B cell (primary cell): ENCODE results near the gene ZDHHC1. TPM values are rescaled to one million over a fixed set of nuclear protein-coding genes. Genes with fewer than 3 reads are reported as not detected.

Source experiments
- ATAC-seq: fragments of 200-7000 bp; cut with Tn5 transposase; one replicate; pipeline ENCODE4 v1.10.0; 2021; ENCODE audit warnings: low read depth, mild to moderate bottlenecking, moderate number of reproducible peaks, moderate library complexity
- CTCF ChIA-PET: fragments of 350-600 bp; sonication (Branson Sonifier 250); formaldehyde crosslinking; loops from one replicate; lab custom pipeline; 2021; ENCODE audit warnings: antibody characterized with exemption, inconsistent platforms; lab: Charles Lee
- POLR2A ChIA-PET: fragments of 350-600 bp; sonication (Branson Sonifier 250); formaldehyde crosslinking; loops from one replicate; lab custom pipeline; 2021; ENCODE audit warnings: antibody characterized with exemption; lab: Charles Lee
- DNase-seq: peaks from one replicate; pipeline ENCODE4 v3.0.0; 2013
- H2AFZ ChIP-seq: 2 replicates; pipeline ENCODE4 v1.6.1; 2012; ENCODE audit warnings: mild to moderate bottlenecking, low read depth, low read length; ENCODE audit not compliant: insufficient read depth, poor library complexity, severe bottlenecking
- H3K27ac ChIP-seq, 2 donors: 1 replicate in 1 of 2; 2 replicates in 1 of 2; pipeline ENCODE4 v1.5.1; 2012 to 2013; ENCODE audit warnings: low read length in 2 of 2, mild to moderate bottlenecking in 2 of 2, moderate library complexity in 1 of 2
- H3K27me3 ChIP-seq, 4 experiments: fragments of 200-600 bp in 1 of 4; sonication (generic) in 1 of 4; replicated peaks in 1 of 4; 1 replicate in 2 of 4; 2 replicates in 2 of 4; pipeline versions ENCODE4 v1.6.1 to v1.7.0; 2013 to 2016; ENCODE audit warnings: low read length in 3 of 4, mild to moderate bottlenecking in 2 of 4, mixed read lengths in 1 of 4, moderate library complexity in 1 of 4; ENCODE audit not compliant: insufficient read depth in 4 of 4, control insufficient read depth in 3 of 4; ENCODE audit errors: control extremely low read depth in 1 of 4
- H3K36me3 ChIP-seq, 2 experiments: replicated peaks in 1 of 2; 1 replicate in 1 of 2; 2 replicates in 1 of 2; pipeline versions ENCODE4 v1.6.1 to v1.7.1; 2013; ENCODE audit warnings: low read length in 1 of 2; ENCODE audit not compliant: insufficient read depth in 2 of 2, control insufficient read depth in 1 of 2; ENCODE audit errors: control extremely low read depth in 1 of 2, extremely low read depth in 1 of 2
- H3K4me1 ChIP-seq, 2 donors: fragments of 200-600 bp in 1 of 2; sonication (generic) in 1 of 2; 1 replicate in 1 of 2; 2 replicates in 1 of 2; pipeline versions ENCODE4 v1.5.1 to v1.6.1; 2013 to 2017; ENCODE audit warnings: low read length in 2 of 2; ENCODE audit not compliant: control insufficient read depth in 2 of 2, insufficient read depth in 2 of 2
- H3K4me2 ChIP-seq: replicated peaks from 2 replicates; pipeline ENCODE3; 2012; ENCODE audit warnings: mild to moderate bottlenecking, low read depth, low read length; ENCODE audit not compliant: poor library complexity, severe bottlenecking
- H3K4me3 ChIP-seq, 5 experiments: fragments of 200-600 bp in 1 of 5; sonication (generic) in 1 of 5; 1 replicate in 3 of 5; 2 replicates in 2 of 5; pipeline versions ENCODE4 v1.5.1 to v1.7.0; 2011 to 2016; ENCODE audit warnings: low read length in 4 of 5, mild to moderate bottlenecking in 4 of 5, low read depth in 2 of 5, control low read depth in 1 of 5, moderate library complexity in 1 of 5; ENCODE audit not compliant: insufficient read depth in 1 of 5; ENCODE audit errors: control extremely low read depth in 1 of 5, extremely low read depth in 1 of 5
- H3K79me2 ChIP-seq: fragments of 200-600 bp; sonication (generic); one replicate; pipeline ENCODE4 v1.6.0; 2016; ENCODE audit warnings: low read length; ENCODE audit not compliant: control insufficient read depth, insufficient read depth
- H3K9ac ChIP-seq: fragments of 200-600 bp; sonication (generic); 2 replicates; pipeline ENCODE4 v1.6.1; 2017; ENCODE audit warnings: mild to moderate bottlenecking, low read length, moderate library complexity
- H3K9me3 ChIP-seq, 3 donors: one replicate each; pipeline versions ENCODE4 v1.6.1 to v1.7.1; 2013; ENCODE audit warnings: low read length in 2 of 3; ENCODE audit not compliant: control insufficient read depth in 2 of 3, insufficient read depth in 1 of 3; ENCODE audit errors: control extremely low read depth in 1 of 3
- H4K20me1 ChIP-seq: 2 replicates; pipeline ENCODE4 v1.6.0; 2012; ENCODE audit warnings: mild to moderate bottlenecking, low read length; ENCODE audit not compliant: insufficient read depth, control insufficient read depth, poor library complexity, severe bottlenecking
- H3K27ac Mint-ChIP-seq: one replicate; pipeline ENCODE4 v1.8.0; 2021; ENCODE audit warnings: mixed read lengths
- H3K27me3 Mint-ChIP-seq: one replicate; pipeline ENCODE4 v1.8.0; 2021; ENCODE audit warnings: mixed read lengths
- H3K4me1 Mint-ChIP-seq: one replicate; pipeline ENCODE4 v1.8.0; 2021; ENCODE audit warnings: mixed read lengths
- H3K4me3 Mint-ChIP-seq: one replicate; pipeline ENCODE4 v1.8.0; 2021; ENCODE audit warnings: mixed read lengths
- H3K9me3 Mint-ChIP-seq: one replicate; pipeline ENCODE4 v1.8.0; 2022; ENCODE audit warnings: mixed read lengths; ENCODE audit not compliant: insufficient read depth
- CTCF ChIP-seq: fragments of 200-600 bp; IDR thresholded peaks from one replicate; pipeline ENCODE4 v1.8.0; 2022; ENCODE audit warnings: antibody characterized with exemption, mild to moderate bottlenecking
- EZH2 ChIP-seq: IDR thresholded peaks from 2 replicates; pipeline ENCODE4 v1.6.1; 2012; ENCODE audit warnings: borderline replicate concordance, low read depth, mild to moderate bottlenecking, moderate library complexity, low read length; ENCODE audit not compliant: insufficient read depth, poor library complexity, severe bottlenecking
- WGBS: methylation state at CpG from one replicate; pipeline ENCODE4 v1.1.5; 2013; ENCODE audit warnings: missing lambda C conversion rate; ENCODE audit not compliant: insufficient coverage; 5-methylcytosine and 5-hydroxymethylcytosine counted together
- intact Hi-C: fragments of 100-400 bp; cut with micrococcal nuclease; formaldehyde crosslinking; loops from one replicate; pipeline ENCODE4 v1.10.0; 2022
- polyA plus RNA-seq: library from polyadenylated mRNA; depleted of rRNA; stranded (reverse); fragments of >200 nt; gene quantifications from 2 replicates; pipeline ENCODE4 v1.2.3, GENCODE V29; 2012
- total RNA-seq, 2 donors: library from RNA; stranded (reverse); fragments of 120-200 nt in 1 of 2; gene quantifications; 1 replicate in 1 of 2; 2 replicates in 1 of 2; pipeline versions ENCODE4 v1.2.3 to v1.2.4, GENCODE V29; 2013 to 2022

Gene ZDHHC1
- total and polyA plus RNA-seq, 2 donors (not counting 1 experiment from before 2014, with no cell fraction given): 0.58 to 2.8 TPM

DNA sequence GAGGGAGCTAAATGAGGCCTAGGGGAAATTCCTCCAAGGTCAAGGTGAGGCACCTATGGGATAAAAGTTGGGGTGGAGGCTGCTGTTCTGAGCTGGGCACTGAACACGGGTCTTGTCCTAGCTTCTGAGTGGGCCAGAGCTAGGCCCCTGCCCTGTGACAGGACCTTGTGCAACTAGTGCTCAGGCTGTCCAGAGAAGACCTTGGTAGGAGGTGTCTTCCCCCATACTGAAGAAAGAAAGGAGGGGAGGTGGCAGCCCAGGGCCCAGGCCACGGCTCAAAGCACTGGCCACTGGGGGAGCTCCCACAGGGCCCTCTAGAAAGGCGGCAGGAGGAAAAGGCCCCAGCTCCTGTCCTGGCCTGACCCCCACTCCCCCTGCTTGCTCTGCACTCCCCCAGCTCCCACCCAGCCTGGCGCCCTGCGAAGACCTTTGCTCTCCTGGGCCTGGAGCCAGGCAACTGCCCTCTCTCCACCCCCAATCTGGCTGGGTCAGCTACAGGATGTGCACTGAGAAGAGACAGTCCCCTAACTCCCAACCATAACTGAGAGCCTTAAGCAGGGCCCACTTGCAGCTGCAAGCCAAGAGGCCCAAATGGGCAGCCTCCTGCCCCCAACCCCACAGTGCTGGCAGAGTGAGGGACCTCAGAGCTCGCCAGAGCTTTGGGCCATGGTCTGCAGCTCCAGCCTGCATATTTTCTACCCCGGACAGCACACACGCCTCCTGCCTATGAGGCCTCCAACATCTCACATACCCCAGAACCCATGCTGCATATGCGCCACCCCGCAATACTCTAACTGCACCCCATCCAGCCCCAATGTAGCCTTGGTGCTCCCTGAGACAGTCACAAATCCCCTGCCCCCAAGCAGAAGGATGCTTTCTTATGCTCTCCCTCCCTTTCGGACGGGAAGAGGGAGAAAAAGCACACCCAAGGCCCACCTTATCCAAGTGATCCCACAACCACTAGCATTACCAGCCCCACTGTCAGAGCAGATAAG lies 29.9 kb upstream of the ZDHHC1 start:
- Histone ChIP-seq H3K27me3 (no peaks in the 10 kb centered on the region), H3K4me2 (no peak overlapping the region), H3K4me1 (no peaks in the 10 kb centered on the region), H2AFZ (no peak overlapping the region), H4K20me1 (peaks cover 83% of the 10 kb centered on the region), H3K27ac (no peak overlapping the region), H3K4me3 (no peak overlapping the region), H3K79me2 (peaks cover 15% of the 10 kb centered on the region), H3K9me3 (peaks cover 0 to 2% (median 0%) of the 10 kb centered on the region in 3 donors), H3K36me3 (peaks cover 0 to 85% of the 10 kb centered on the region in 2 experiments), H3K9ac (no peak overlapping the region)
- DNase-seq (no peak), ATAC-seq (no peak)
- ChIA-PET POLR2A (no interaction called here), CTCF (interaction anchor here (0.8 to 4.5 kb wide), 5 partner anchors 18 to 70 kb away, joined by 3 to 29 read pairs (median 18); no protein-coding TSS in a partner anchor)
- H3K4me3 Mint-ChIP-seq: no peak overlapping the region
- 96% methylated on average over 10 of the region's 12 CpGs for WGBS
- no peaks in the 10 kb centered on the region for H3K9me3 Mint-ChIP-seq
- no peaks in the 10 kb centered on the region for H3K4me1 Mint-ChIP-seq
- intact Hi-C loops: no loop called here
- TF ChIP-seq EZH2: no peak
- TF ChIP-seq CTCF: no peak
- H3K27me3 Mint-ChIP-seq: no peaks in the 10 kb centered on the region
- H3K27ac Mint-ChIP-seq: no peak overlapping the region
